D341Med (cell line): Measurements from ENCODE around the gene DCLK1.

Experiments used
- DNase-seq: peaks from one replicate; pipeline ENCODE4 v3.0.0; 2012; ENCODE audit warnings: low spot score

The DCLK1 gene

GRCh38 chr13:35947315-35947714 lies 183.9 kb downstream of the DCLK1 start:
- DNase-seq, result no peak

GRCh38 chr13:35945368-35945767 lies 185.8 kb downstream of the DCLK1 start:
- no peak for DNase-seq

GRCh38 chr13:35941374-35941773 lies 189.8 kb downstream of the DCLK1 start:
- no peak for DNase-seq

- DNase-seq, result no peak
Observed at GRCh38 chr13:35940734-35941133, 190.4 kb downstream of the DCLK1 start.

GRCh38 chr13:35936246-35936978 lies 194.8 kb downstream of the DCLK1 start:
- no peak for DNase-seq

- no peak for DNase-seq
Observed at GRCh38 chr13:35930665-35931631, 200.2 kb downstream of the DCLK1 start.

- DNase-seq, result no peak
Observed at GRCh38 chr13:35927567-35928021, 203.6 kb downstream of the DCLK1 start.

GRCh38 chr13:35926859-35927530 lies 204.2 kb downstream of the DCLK1 start:
- DNase-seq, result no peak

GRCh38 chr13:35925669-35926068 lies 205.5 kb downstream of the DCLK1 start:
- DNase-seq, result no peak

GRCh38 chr13:35923347-35923746 lies 207.8 kb downstream of the DCLK1 start:
- no peak for DNase-seq

- DNase-seq, result no peak
Observed at GRCh38 chr13:35920816-35921215, 210.4 kb downstream of the DCLK1 start.

- no peak for DNase-seq
Observed at GRCh38 chr13:35917942-35918645, 213.1 kb downstream of the DCLK1 start.

- DNase-seq, result no peak
Observed at GRCh38 chr13:35917252-35917941, 213.8 kb downstream of the DCLK1 start.

GRCh38 chr13:35916146-35916545 lies 215.0 kb downstream of the DCLK1 start:
- no peak for DNase-seq

- no peak for DNase-seq
Observed at GRCh38 chr13:35914662-35915061, 216.5 kb downstream of the DCLK1 start.

- DNase-seq, result no peak
Observed at GRCh38 chr13:35912841-35913240, 218.3 kb downstream of the DCLK1 start.

GRCh38 chr13:35909837-35910540 lies 221.2 kb downstream of the DCLK1 start:
- DNase-seq, result no peak

GRCh38 chr13:35909091-35909490 lies 222.1 kb downstream of the DCLK1 start:
- no peak for DNase-seq

GRCh38 chr13:35908226-35908625 lies 223.0 kb downstream of the DCLK1 start:
- DNase-seq, result no peak

GRCh38 chr13:35906636-35907035 lies 224.5 kb downstream of the DCLK1 start:
- DNase-seq, result no peak

- DNase-seq, result no peak
Observed at GRCh38 chr13:35903075-35903474, 228.1 kb downstream of the DCLK1 start.
